ENCODE data around the gene HTR4.

Gene HTR4

GRCh38 chr5:148466236-148466580, 188.1 kb downstream of the HTR4 start:
- H3K27me3 Mint-ChIP-seq = peaks cover 2% of the 10 kb centered on the region
- no peaks in the 10 kb centered on the region for H3K36me3 Mint-ChIP-seq
- H3K27ac Mint-ChIP-seq = no peak overlapping the region
- H3K4me1 Mint-ChIP-seq = no peaks in the 10 kb centered on the region
- no peaks in the 10 kb centered on the region for H3K9me3 Mint-ChIP-seq
- H3K4me3 Mint-ChIP-seq = no peak overlapping the region

- Mint-ChIP-seq H3K27ac (no peak overlapping the region), H3K9me3 (no peaks in the 10 kb centered on the region), H3K4me3 (no peak overlapping the region), H3K4me1 (no peaks in the 10 kb centered on the region), H3K36me3 (no peaks in the 10 kb centered on the region), H3K27me3 (peaks cover 2% of the 10 kb centered on the region)
These were observed 188.7 kb downstream of the HTR4 start for GRCh38 chr5:148465381-148466235.

- Mint-ChIP-seq H3K4me3 (no peak overlapping the region), H3K9me3 (no peaks in the 10 kb centered on the region), H3K27ac (no peak overlapping the region), H3K4me1 (peaks cover 7% of the 10 kb centered on the region), H3K36me3 (no peaks in the 10 kb centered on the region), H3K27me3 (peaks cover 4% of the 10 kb centered on the region)
These were observed 194.7 kb downstream of the HTR4 start for GRCh38 chr5:148459669-148460068.

GRCh38 chr5:148458036-148458888, 196.1 kb downstream of the HTR4 start:
- no peak overlapping the region for H3K4me3 Mint-ChIP-seq

GRCh38 chr5:148457183-148457620, 197.1 kb downstream of the HTR4 start:
- Mint-ChIP-seq H3K4me1 (peaks cover 7% of the 10 kb centered on the region), H3K36me3 (no peaks in the 10 kb centered on the region), H3K27ac (no peak overlapping the region), H3K27me3 (peaks cover 4% of the 10 kb centered on the region), H3K4me3 (no peak overlapping the region), H3K9me3 (no peaks in the 10 kb centered on the region)

More at GRCh38 chr5:148458036-148458888, 196.1 kb downstream of the HTR4 start:
- Mint-ChIP-seq H3K27me3 (peaks cover 4% of the 10 kb centered on the region), H3K36me3 (no peaks in the 10 kb centered on the region), H3K9me3 (no peaks in the 10 kb centered on the region), H3K4me1 (peaks cover 7% of the 10 kb centered on the region), H3K27ac (no peak overlapping the region)

GRCh38 chr5:148455185-148455584, 199.1 kb downstream of the HTR4 start:
- Mint-ChIP-seq H3K4me3 (no peak overlapping the region), H3K36me3 (no peaks in the 10 kb centered on the region), H3K4me1 (peaks cover 7% of the 10 kb centered on the region), H3K9me3 (no peaks in the 10 kb centered on the region), H3K27me3 (peaks cover 4% of the 10 kb centered on the region), H3K27ac (no peak overlapping the region)

GRCh38 chr5:148454576-148454975, 199.8 kb downstream of the HTR4 start:
- Mint-ChIP-seq H3K27ac (no peak overlapping the region), H3K9me3 (no peaks in the 10 kb centered on the region), H3K36me3 (no peaks in the 10 kb centered on the region), H3K4me3 (no peak overlapping the region), H3K4me1 (peaks cover 2% of the 10 kb centered on the region), H3K27me3 (peaks cover 3% of the 10 kb centered on the region)

- Mint-ChIP-seq H3K4me1 (no peaks in the 10 kb centered on the region), H3K4me3 (no peak overlapping the region), H3K27ac (no peak overlapping the region), H3K36me3 (no peaks in the 10 kb centered on the region), H3K9me3 (no peaks in the 10 kb centered on the region), H3K27me3 (peaks cover 3% of the 10 kb centered on the region)
These were observed 201.7 kb downstream of the HTR4 start for GRCh38 chr5:148452499-148453193.

GRCh38 chr5:148446611-148447010, 207.7 kb downstream of the HTR4 start:
- no peak overlapping the region for H3K4me3 Mint-ChIP-seq
- peaks cover 5% of the 10 kb centered on the region for H3K4me1 Mint-ChIP-seq
- no peaks in the 10 kb centered on the region for H3K36me3 Mint-ChIP-seq
- no peaks in the 10 kb centered on the region for H3K27me3 Mint-ChIP-seq
- no peaks in the 10 kb centered on the region for H3K9me3 Mint-ChIP-seq
- no peak overlapping the region for H3K27ac Mint-ChIP-seq

GRCh38 chr5:148445578-148445977, 208.7 kb downstream of the HTR4 start:
- peaks cover 5% of the 10 kb centered on the region for H3K4me1 Mint-ChIP-seq
- no peaks in the 10 kb centered on the region for H3K27me3 Mint-ChIP-seq
- peaks cover 2% of the 10 kb centered on the region for H3K36me3 Mint-ChIP-seq
- H3K9me3 Mint-ChIP-seq = no peaks in the 10 kb centered on the region
- H3K27ac Mint-ChIP-seq = no peak overlapping the region
- H3K4me3 Mint-ChIP-seq = no peak overlapping the region

- Mint-ChIP-seq H3K27ac (no peak overlapping the region), H3K4me3 (no peak overlapping the region), H3K27me3 (no peaks in the 10 kb centered on the region), H3K36me3 (peaks cover 5% of the 10 kb centered on the region), H3K9me3 (no peaks in the 10 kb centered on the region), H3K4me1 (peaks cover 5% of the 10 kb centered on the region)
These were observed 210.3 kb downstream of the HTR4 start for GRCh38 chr5:148443998-148444397.

GRCh38 chr5:148443241-148443640, 211.1 kb downstream of the HTR4 start:
- Mint-ChIP-seq H3K27me3 (no peaks in the 10 kb centered on the region), H3K4me1 (peaks cover 5% of the 10 kb centered on the region), H3K9me3 (no peaks in the 10 kb centered on the region), H3K36me3 (peaks cover 5% of the 10 kb centered on the region), H3K27ac (no peak overlapping the region), H3K4me3 (no peak overlapping the region)

- Mint-ChIP-seq H3K27ac (no peak overlapping the region), H3K4me1 (peaks cover 9% of the 10 kb centered on the region), H3K4me3 (no peak overlapping the region), H3K36me3 (peaks cover 9% of the 10 kb centered on the region), H3K27me3 (no peaks in the 10 kb centered on the region), H3K9me3 (no peaks in the 10 kb centered on the region)
These were observed 215.4 kb downstream of the HTR4 start for GRCh38 chr5:148438933-148439332.

GRCh38 chr5:148437249-148437648, 217.1 kb downstream of the HTR4 start:
- H3K9me3 Mint-ChIP-seq = no peaks in the 10 kb centered on the region
- H3K4me1 Mint-ChIP-seq = peaks cover 7% of the 10 kb centered on the region
- no peak overlapping the region for H3K4me3 Mint-ChIP-seq
- no peaks in the 10 kb centered on the region for H3K27me3 Mint-ChIP-seq
- H3K27ac Mint-ChIP-seq = peak overlapping the region; percentile 93
- H3K36me3 Mint-ChIP-seq = peaks cover 13% of the 10 kb centered on the region

- H3K36me3 Mint-ChIP-seq = peaks cover 12% of the 10 kb centered on the region
- no peak overlapping the region for H3K4me3 Mint-ChIP-seq
- H3K27me3 Mint-ChIP-seq = no peaks in the 10 kb centered on the region
- H3K27ac Mint-ChIP-seq = no peak overlapping the region
- H3K4me1 Mint-ChIP-seq = peaks cover 7% of the 10 kb centered on the region
- no peaks in the 10 kb centered on the region for H3K9me3 Mint-ChIP-seq
These were observed 218.3 kb downstream of the HTR4 start for GRCh38 chr5:148436029-148436428.

Data from activated naive CD4-positive, alpha-beta T cell treated with anti-CD3 and anti-CD28 coated beads, Interleukin-2, amount 50 U/mL, for 24 hours (primary cell).